Ascending aorta (tissue), 2 donors: ENCODE measurements around the gene GREB1L. TPM values are rescaled to one million over a fixed set of nuclear protein-coding genes. Genes with fewer than 3 reads are reported as not detected.
"Not testable (repeated sequence)": the region's sequence is repeated elsewhere in the genome, so short reads cannot be mapped to it uniquely, and the experiment has no call there.

Source experiments
- DNase-seq, 2 donors: peaks; one replicate each; pipeline ENCODE4 v3.0.0-alpha.2; 2019; ENCODE audit warnings: low spot score in 2 of 2
- H3K27ac ChIP-seq, 2 donors: fragments of 200-600 bp; sonication (generic); one replicate each; pipeline ENCODE4 v1.5.1; 2016 to 2017; ENCODE audit warnings: mild to moderate bottlenecking in 1 of 2
- H3K27me3 ChIP-seq: fragments of 200-600 bp; sonication (generic); one replicate; pipeline ENCODE4 v1.5.1; 2017
- H3K36me3 ChIP-seq, 2 donors: fragments of 200-600 bp; sonication (generic); one replicate each; pipeline ENCODE4 v1.5.1; 2016
- H3K4me1 ChIP-seq, 2 donors: fragments of 200-600 bp; sonication (generic); one replicate each; pipeline ENCODE4 v1.5.1; 2016 to 2017; ENCODE audit warnings: mild to moderate bottlenecking in 1 of 2
- H3K4me3 ChIP-seq, 2 donors: fragments of 200-600 bp; sonication (generic); one replicate each; pipeline ENCODE4 v1.5.1; 2016 to 2017; ENCODE audit warnings: mild to moderate bottlenecking in 1 of 2
- H3K9me3 ChIP-seq, 2 donors: fragments of 200-600 bp; sonication (generic); one replicate each; pipeline ENCODE4 v1.5.1; 2016
- CTCF ChIP-seq, 3 experiments: fragments of 200-600 bp in 2 of 3; fragments of 450-650 bp in 1 of 3; sonication (generic) in 2 of 3; IDR thresholded peaks; one replicate each; pipeline ENCODE4 v1.5.1; 2016 to 2019; ENCODE audit warnings: antibody characterized with exemption in 3 of 3, mild to moderate bottlenecking in 1 of 3, moderate library complexity in 1 of 3
- intact Hi-C: fragments of 100-400 bp; cut with DNase I; formaldehyde crosslinking; loops from one replicate; pipeline ENCODE4 v1.15.1; 2023
- total RNA-seq: library from RNA; depleted of rRNA; stranded (reverse); fragments of >200 nt; gene quantifications from one replicate; pipeline ENCODE4 v1.1.0, GENCODE V29; 2016

Gene GREB1L
- total RNA-seq, 1 donor from 2014 or later = 2.2 TPM

- Histone ChIP-seq H3K36me3 (no peaks in the 10 kb centered on the region), H3K4me3 (no peak overlapping the region), H3K9me3 (no peaks in the 10 kb centered on the region), H3K27ac (no peak overlapping the region), H3K4me1 (no peaks in the 10 kb centered on the region), H3K27me3 (no peaks in the 10 kb centered on the region)
- no peak for DNase-seq
- no peak for TF ChIP-seq CTCF (IDR thresholded peaks at IDR 0.05)
- intact Hi-C loops = no loop called here
Measured at GRCh38 chr18:21272016-21272579, 30.1 kb downstream of the GREB1L start.

DNA sequence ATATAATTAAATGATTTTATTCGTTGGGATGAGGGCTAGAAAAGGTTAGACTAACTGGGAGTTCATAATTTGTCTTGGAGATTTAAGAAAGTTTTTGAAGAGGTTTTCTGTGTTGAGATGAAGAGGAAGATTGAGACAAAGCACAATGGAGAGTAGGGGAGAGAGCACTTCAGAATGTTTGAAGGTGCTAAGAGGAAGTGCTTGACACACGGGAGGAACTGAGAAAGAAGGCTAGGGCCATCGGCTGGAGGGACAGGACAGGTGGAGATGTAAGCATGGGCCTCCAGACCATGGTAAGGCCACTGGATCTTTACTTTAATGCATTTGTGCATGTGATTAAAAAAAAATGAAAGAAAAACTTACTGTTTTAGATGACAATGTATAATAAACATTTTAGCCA is 31.5 kb downstream of the GREB1L start:
- Histone ChIP-seq H3K9me3 (no peaks in the 10 kb centered on the region), H3K4me1 (no peaks in the 10 kb centered on the region), H3K36me3 (no peaks in the 10 kb centered on the region), H3K4me3 (no peak overlapping the region), H3K27me3 (no peaks in the 10 kb centered on the region), H3K27ac (no peak overlapping the region)
- intact Hi-C loops = no loop called here
- DNase-seq = no peak
- TF ChIP-seq CTCF (IDR thresholded peaks at IDR 0.05) = no peak

DNA sequence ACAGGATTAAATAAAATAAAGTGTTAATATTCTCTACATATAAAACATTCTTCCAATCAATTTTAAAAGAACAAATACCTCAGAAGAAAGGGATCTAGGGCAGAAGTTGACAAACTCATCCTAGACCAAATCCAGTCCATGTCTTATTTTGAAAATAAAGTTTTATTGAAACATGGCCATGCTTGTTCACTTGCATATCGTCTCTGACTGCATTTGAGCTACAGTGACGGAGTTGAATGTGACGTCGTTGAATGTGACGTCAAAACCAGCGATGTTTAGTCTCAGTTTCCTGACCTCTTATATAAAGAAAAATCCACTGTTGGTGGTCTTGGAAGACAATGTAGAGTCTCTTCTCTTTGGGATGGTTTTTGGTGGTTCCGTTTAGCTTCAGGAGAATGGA is 33.6 kb downstream of the GREB1L start:
- Histone ChIP-seq H3K4me1 (no peaks in the 10 kb centered on the region), H3K27me3 (no peaks in the 10 kb centered on the region), H3K36me3 (no peaks in the 10 kb centered on the region), H3K4me3 (no peak overlapping the region), H3K27ac (no peak overlapping the region), H3K9me3 (no peaks in the 10 kb centered on the region)
- no peak for DNase-seq
- no peak for TF ChIP-seq CTCF (IDR thresholded peaks at IDR 0.05)
- intact Hi-C loops = no loop called here

GRCh38 chr18:21277578-21277977 is 35.5 kb downstream of the GREB1L start:
- Histone ChIP-seq H3K27me3 (no peaks in the 10 kb centered on the region), H3K36me3 (no peaks in the 10 kb centered on the region), H3K27ac (no peak overlapping the region), H3K4me3 (no peak overlapping the region), H3K9me3 (no peaks in the 10 kb centered on the region), H3K4me1 (no peaks in the 10 kb centered on the region)
- intact Hi-C loops = no loop called here
- DNase-seq = no peak
- no peak for TF ChIP-seq CTCF (IDR thresholded peaks at IDR 0.05)

- H3K27ac ChIP-seq, H3K4me1 ChIP-seq, intact Hi-C loops, H3K9me3 ChIP-seq, DNase-seq, H3K4me3 ChIP-seq, H3K27me3 ChIP-seq, H3K36me3 ChIP-seq: not testable (repeated sequence)
Measured at GRCh38 chr18:21278218-21278617, 36.2 kb downstream of the GREB1L start.

DNA sequence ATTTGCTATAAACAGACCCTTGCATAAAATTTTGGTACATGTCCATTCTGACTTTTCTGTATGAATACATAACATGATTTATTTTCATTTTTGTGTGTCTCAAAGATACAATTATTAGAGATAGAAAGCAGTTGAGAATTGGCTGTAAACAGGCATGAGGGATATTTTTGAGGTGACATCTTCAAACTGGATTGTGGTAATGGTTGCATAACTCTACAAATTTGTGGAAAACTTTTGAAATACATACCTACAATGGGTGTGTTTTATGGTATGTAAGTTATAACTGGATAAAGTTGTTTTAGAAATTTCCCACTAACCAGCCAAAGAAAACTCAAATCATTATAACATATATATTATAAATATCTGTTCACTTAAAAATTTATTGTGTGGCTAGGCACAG is 39.6 kb downstream of the GREB1L start:
- Histone ChIP-seq H3K27me3 (no peaks in the 10 kb centered on the region), H3K27ac (no peak overlapping the region), H3K9me3 (no peaks in the 10 kb centered on the region), H3K4me1 (peaks cover 0 to 22% of the 10 kb centered on the region in 2 donors), H3K4me3 (no peak overlapping the region), H3K36me3 (no peaks in the 10 kb centered on the region)
- TF ChIP-seq CTCF (IDR thresholded peaks at IDR 0.05) = no peak
- intact Hi-C loops = no loop called here
- DNase-seq = no peak
